Endothelial cell of umbilical vein (primary cell): ENCODE results near the gene SMOC2.

Experiments used
- CTCF ChIP-seq, 2 donors: IDR thresholded peaks; 1 replicate in 1 of 2; 2 replicates in 1 of 2; pipeline ENCODE4 v1.5.1; 2011; ENCODE audit warnings: low read length in 2 of 2, mild to moderate bottlenecking in 2 of 2, moderate library complexity in 2 of 2, control low read depth in 1 of 2, inconsistent platforms in 1 of 2, low read depth in 1 of 2; ENCODE audit not compliant: insufficient read depth in 1 of 2; ENCODE audit errors: extremely low read depth in 1 of 2
- EZH2 ChIP-seq: IDR thresholded peaks from 2 replicates; pipeline ENCODE4 v1.6.1; 2012; ENCODE audit warnings: borderline replicate concordance, low read depth, mild to moderate bottlenecking, moderate library complexity, low read length, inconsistent platforms; ENCODE audit not compliant: severe bottlenecking
- FOS ChIP-seq: IDR thresholded peaks from 2 replicates; pipeline ENCODE4 v1.6.1; 2011; ENCODE audit warnings: mild to moderate bottlenecking, low read length, moderate library complexity, borderline replicate concordance; ENCODE audit not compliant: insufficient read depth
- JUN ChIP-seq: IDR thresholded peaks from 2 replicates; pipeline ENCODE4 v1.6.1; 2011; ENCODE audit warnings: borderline replicate concordance, low read depth; ENCODE audit not compliant: insufficient read length, insufficient read depth
- POLR2A ChIP-seq: IDR thresholded peaks from 2 replicates; pipeline ENCODE4 v1.6.1; 2012; ENCODE audit warnings: low read depth, mild to moderate bottlenecking, control low read depth, low read length
- POLR2AphosphoS5 ChIP-seq: IDR thresholded peaks from 2 replicates; pipeline ENCODE4 v1.6.1; 2012; ENCODE audit warnings: low read depth, mild to moderate bottlenecking, control low read depth, low read length, moderate library complexity; ENCODE audit not compliant: insufficient read depth

GRCh38 chr6:168609914-168610490, 169.0 kb downstream of the SMOC2 start:
- TF ChIP-seq JUN (no peak), CTCF (IDR thresholded peaks at IDR 0.05; ENCODE audit: extremely low read depth in 1 of 2, insufficient read depth in 1 of 2, low read depth in 1 of 2, low read length in 2 of 2) (no peak), POLR2A (no peak), POLR2AphosphoS5 (no peak), EZH2 (no peak), FOS (no peak)
